Measurements from ENCODE around the gene OR51L1.
"Not testable (repeated sequence)": the region's sequence is repeated elsewhere in the genome, so short reads cannot be mapped to it uniquely, and the experiment has no call there.

Gene OR51L1

GRCh38 chr11:4994551-4994950, at the start of gene OR51L1:
OR51L1 (plus strand) TSS chr11:4994851; CDS start chr11:4998983, 4,132 bp downstream.
- DNase-seq (ENCODE audit: low read depth): no peak

GRCh38 chr11:4947505-4947904, 47.1 kb upstream of the OR51L1 start, which contains the start of gene OR51A4:
OR51A4 (minus strand) TSS chr11:4947605; CDS start chr11:4947100, 505 bp downstream.
- no peak for DNase-seq (ENCODE audit: low read depth)

GRCh38 chr11:4955613-4956012, 39.0 kb upstream of the OR51L1 start, which contains the start of gene OR51A2:
OR51A2 (minus strand) TSS chr11:4955713; CDS start chr11:4955713, 0 bp downstream.
- not testable (repeated sequence) for DNase-seq (ENCODE audit: low read depth)

GRCh38 chr11:4957396-4957795, 37.3 kb upstream of the OR51L1 start:
- DNase-seq (ENCODE audit: low read depth): no peak

- no peak for DNase-seq (ENCODE audit: low read depth)
Observed at GRCh38 chr11:4960877-4961276, 33.8 kb upstream of the OR51L1 start.

- DNase-seq (ENCODE audit: low read depth): no peak
Observed at GRCh38 chr11:4962816-4963215, 31.8 kb upstream of the OR51L1 start.

GRCh38 chr11:4975436-4975835, 19.2 kb upstream of the OR51L1 start:
- DNase-seq (ENCODE audit: low read depth): no peak

- no peak for DNase-seq (ENCODE audit: low read depth)
Observed at GRCh38 chr11:4979036-4979435, 15.6 kb upstream of the OR51L1 start.

GRCh38 chr11:4982678-4983077, 12.0 kb upstream of the OR51L1 start:
- DNase-seq (ENCODE audit: low read depth): no peak

- DNase-seq (ENCODE audit: low read depth): no peak
Observed at GRCh38 chr11:4983841-4984240, 10.8 kb upstream of the OR51L1 start.

GRCh38 chr11:4991060-4991459, 3.6 kb upstream of the OR51L1 start:
- no peak for DNase-seq (ENCODE audit: low read depth)

GRCh38 chr11:5004424-5005274, 10.0 kb downstream of the OR51L1 start:
- no peak for DNase-seq (ENCODE audit: low read depth)

GRCh38 chr11:5007561-5007960, 12.9 kb downstream of the OR51L1 start:
- DNase-seq (ENCODE audit: low read depth): no peak

GRCh38 chr11:5011254-5011653, 16.6 kb downstream of the OR51L1 start:
- no peak for DNase-seq (ENCODE audit: low read depth)

- DNase-seq (ENCODE audit: low read depth): no peak
Observed at GRCh38 chr11:5013012-5013411, 18.4 kb downstream of the OR51L1 start.

GRCh38 chr11:5021996-5022395, 27.3 kb downstream of the OR51L1 start:
- no peak for DNase-seq (ENCODE audit: low read depth)

- DNase-seq (ENCODE audit: low read depth): no peak
Observed at GRCh38 chr11:5036669-5037068, 42.0 kb downstream of the OR51L1 start.

- no peak for DNase-seq (ENCODE audit: low read depth)
Observed at GRCh38 chr11:5037926-5038325, 43.3 kb downstream of the OR51L1 start.

GRCh38 chr11:5038341-5038740, 43.7 kb downstream of the OR51L1 start:
- no peak for DNase-seq (ENCODE audit: low read depth)

GRCh38 chr11:5040876-5041275, 46.2 kb downstream of the OR51L1 start:
- no peak for DNase-seq (ENCODE audit: low read depth)

GRCh38 chr11:5042091-5042490, 47.4 kb downstream of the OR51L1 start:
- no peak for DNase-seq (ENCODE audit: low read depth)

GRCh38 chr11:5043380-5043779, 48.7 kb downstream of the OR51L1 start:
- DNase-seq (ENCODE audit: low read depth): no peak

- no peak for DNase-seq (ENCODE audit: low read depth)
Observed at GRCh38 chr11:5046226-5046625, 51.6 kb downstream of the OR51L1 start, which contains the start of gene OR52J3. OR52J3 (plus strand) TSS chr11:5046526; CDS start chr11:5046526, 0 bp downstream.

Measured in stimulated activated CD8-positive, alpha-beta memory T cell treated with anti-CD3 and anti-CD28 coated beads, Interleukin-15, amount 100 ng/mL, for 1 hour (primary cell).